SK-N-MC (cell line): ENCODE data around the gene KIAA0513.

Experiments
- DNase-seq: peaks from one replicate; pipeline ENCODE4 v3.0.0-alpha.2; 2011; ENCODE audit warnings: low read depth, low spot score
- H3K27ac ChIP-seq: fragments of 200-600 bp; sonication (generic); 2 replicates; pipeline ENCODE4 v1.5.1; 2016; ENCODE audit warnings: mixed run types
- H3K36me3 ChIP-seq: fragments of 200-600 bp; sonication (generic); 2 replicates; pipeline ENCODE4 v1.6.1; 2017; ENCODE audit warnings: antibody characterized with exemption, low read length, mixed read lengths; ENCODE audit not compliant: insufficient read depth
- H3K4me3 ChIP-seq: fragments of 200-600 bp; sonication (generic); 2 replicates; pipeline ENCODE4 v1.5.1; 2016
- H3K9ac ChIP-seq: fragments of 200-600 bp; sonication (generic); 2 replicates; pipeline ENCODE4 v1.8.0; 2017; ENCODE audit warnings: mixed run types, mixed read lengths; ENCODE audit not compliant: insufficient read length
- H3K9me3 ChIP-seq: fragments of 200-600 bp; sonication (generic); 2 replicates; pipeline ENCODE4 v1.6.1; 2017; ENCODE audit warnings: low read depth, mild to moderate bottlenecking, antibody characterized with exemption, low read length, moderate library complexity, mixed read lengths
- EZH2 ChIP-seq: fragments of 200-600 bp; sonication (generic); IDR thresholded peaks from one replicate; pipeline ENCODE4 v1.6.1; 2017; ENCODE audit warnings: antibody characterized with exemption
- FOXP2 ChIP-seq: optimal IDR thresholded peaks from 2 replicates; pipeline ENCODE3; 2011; ENCODE audit warnings: mild to moderate bottlenecking, moderate library complexity; ENCODE audit not compliant: insufficient read depth; ENCODE audit errors: extremely low read length, control extremely low read depth
- POLR2AphosphoS5 ChIP-seq: IDR thresholded peaks from 2 replicates; pipeline ENCODE4 v1.6.1; 2012; ENCODE audit warnings: mild to moderate bottlenecking, low read depth, low read length, borderline replicate concordance

The KIAA0513 gene

DNA sequence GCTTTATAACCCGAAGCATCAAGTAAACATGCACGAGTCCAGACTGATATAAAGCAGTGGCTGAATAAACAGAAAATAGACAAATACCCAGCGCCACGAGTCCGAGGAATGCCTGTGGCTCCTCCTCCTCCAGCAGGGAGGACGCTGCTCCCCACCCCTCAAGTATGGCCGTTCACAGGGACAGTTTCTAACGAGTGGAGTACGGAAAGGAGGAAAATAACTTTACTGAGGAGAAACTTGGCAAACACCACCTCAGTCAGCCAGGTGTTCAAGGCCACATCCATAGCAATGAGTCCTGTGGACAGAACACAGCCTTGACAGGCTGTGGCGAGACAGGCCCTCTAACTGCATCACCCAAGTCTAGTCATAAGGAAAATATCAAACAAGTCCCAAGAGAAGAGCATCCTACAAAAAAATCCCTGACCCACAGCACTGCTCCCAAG, 25.5 kb upstream of the KIAA0513 start:
- Histone ChIP-seq H3K27ac (no peak overlapping the region), H3K4me3 (no peak overlapping the region), H3K36me3 (no peaks in the 10 kb centered on the region), H3K9me3 (no peaks in the 10 kb centered on the region), H3K9ac (no peak overlapping the region)
- no peak for TF ChIP-seq FOXP2
- no peak for TF ChIP-seq POLR2AphosphoS5
- TF ChIP-seq EZH2, result no peak
- DNase-seq, result no peak

DNA sequence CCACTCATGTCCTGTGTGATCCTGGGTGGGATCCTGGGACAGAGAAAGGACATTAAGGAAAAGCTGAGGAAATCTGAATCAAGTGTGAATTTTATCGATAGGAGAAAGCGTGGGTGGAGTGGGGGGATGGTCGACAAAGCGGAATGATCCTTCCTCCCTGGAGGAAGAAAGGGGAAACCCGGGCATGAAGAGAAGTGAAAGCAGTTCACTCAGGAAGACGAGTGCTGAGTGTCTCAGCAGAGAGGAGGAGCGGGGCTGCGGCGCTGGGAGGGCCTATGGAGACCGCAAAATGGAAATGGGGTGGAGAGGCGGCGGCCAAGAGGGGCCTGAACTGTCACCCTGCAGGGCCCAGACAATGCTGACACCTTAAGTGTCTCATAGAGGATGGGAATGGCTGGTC, 25.0 kb upstream of the KIAA0513 start:
- DNase-seq, result no peak

DNA sequence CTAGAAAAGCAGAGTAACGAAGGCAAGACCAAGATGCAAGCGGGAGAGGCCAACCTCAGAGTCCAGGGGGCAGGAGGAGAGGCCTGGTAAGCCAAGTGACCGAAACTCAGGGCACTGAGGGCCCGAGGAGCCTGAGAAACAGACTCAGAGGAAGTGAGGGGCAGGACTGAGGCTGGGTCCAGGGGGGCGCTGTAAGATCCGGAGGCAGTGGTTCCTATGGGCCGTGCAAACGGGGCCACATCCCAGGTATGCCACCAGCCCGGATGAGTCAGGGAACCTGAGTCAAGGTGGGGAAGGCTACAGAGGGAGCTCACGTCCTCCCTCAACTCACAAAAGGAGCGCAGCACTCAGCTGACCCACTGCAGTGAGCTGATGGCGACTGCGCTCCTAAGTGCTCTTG, 24.5 kb upstream of the KIAA0513 start:
- Histone ChIP-seq H3K4me3 (no peak overlapping the region), H3K27ac (no peak overlapping the region), H3K9me3 (no peaks in the 10 kb centered on the region), H3K9ac (no peak overlapping the region), H3K36me3 (no peaks in the 10 kb centered on the region)
- TF ChIP-seq FOXP2, result no peak
- TF ChIP-seq POLR2AphosphoS5, result no peak
- no peak for TF ChIP-seq EZH2
- no peak for DNase-seq

More for the DNA sequence above, 25.0 kb upstream of the KIAA0513 start:
- no peak overlapping the region for H3K9ac ChIP-seq
- H3K36me3 ChIP-seq, result no peaks in the 10 kb centered on the region
- H3K4me3 ChIP-seq, result no peak overlapping the region
- H3K27ac ChIP-seq, result no peak overlapping the region
- TF ChIP-seq POLR2AphosphoS5 (no peak), EZH2 (no peak), FOXP2 (no peak)
- no peaks in the 10 kb centered on the region for H3K9me3 ChIP-seq

DNA sequence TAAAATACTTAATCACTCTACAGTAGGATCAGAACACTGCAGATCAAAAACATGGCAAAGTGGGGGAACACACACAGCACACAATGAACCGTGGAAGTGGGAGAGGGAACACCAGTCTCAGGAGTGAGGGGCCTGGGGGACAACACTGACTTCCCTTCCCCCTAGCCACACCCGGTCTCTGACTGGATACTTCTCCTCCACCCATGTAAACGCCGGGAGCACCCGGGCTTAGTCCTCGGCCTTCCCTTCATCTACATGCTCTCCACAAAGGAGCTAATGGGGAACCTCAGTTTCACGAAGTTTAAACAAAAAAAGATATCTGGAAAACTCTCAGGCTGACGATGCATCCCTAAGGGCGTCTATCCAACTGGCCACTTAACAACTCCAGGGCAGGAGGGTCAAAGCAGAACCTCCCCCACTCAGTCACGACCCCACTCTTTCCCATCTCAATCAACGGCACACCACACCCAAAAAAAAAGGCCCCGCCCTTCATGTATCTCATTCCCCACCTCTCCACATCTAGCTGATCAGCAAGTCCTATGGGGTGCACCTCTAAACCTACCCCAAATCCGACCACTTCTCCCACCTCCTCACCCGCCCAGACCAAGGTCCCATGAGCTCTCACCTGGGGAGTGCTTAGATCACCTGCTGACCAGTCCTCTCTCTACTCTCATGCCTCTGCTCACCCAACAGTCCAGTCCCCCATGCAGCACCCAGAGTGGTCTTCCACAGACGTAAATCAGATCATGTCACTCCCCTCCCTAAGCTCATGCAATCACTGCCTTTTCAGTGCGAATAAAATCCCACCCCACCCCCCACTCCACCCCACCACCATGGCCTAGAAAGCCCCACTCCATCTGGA, 23.6 kb upstream of the KIAA0513 start:
- no peak overlapping the region for H3K27ac ChIP-seq
- no peak overlapping the region for H3K4me3 ChIP-seq
- H3K9ac ChIP-seq, result no peak overlapping the region
- no peak for DNase-seq
- H3K36me3 ChIP-seq, result no peaks in the 10 kb centered on the region
- no peak for TF ChIP-seq EZH2
- TF ChIP-seq FOXP2, result no peak
- TF ChIP-seq POLR2AphosphoS5, result no peak
- no peaks in the 10 kb centered on the region for H3K9me3 ChIP-seq

DNA sequence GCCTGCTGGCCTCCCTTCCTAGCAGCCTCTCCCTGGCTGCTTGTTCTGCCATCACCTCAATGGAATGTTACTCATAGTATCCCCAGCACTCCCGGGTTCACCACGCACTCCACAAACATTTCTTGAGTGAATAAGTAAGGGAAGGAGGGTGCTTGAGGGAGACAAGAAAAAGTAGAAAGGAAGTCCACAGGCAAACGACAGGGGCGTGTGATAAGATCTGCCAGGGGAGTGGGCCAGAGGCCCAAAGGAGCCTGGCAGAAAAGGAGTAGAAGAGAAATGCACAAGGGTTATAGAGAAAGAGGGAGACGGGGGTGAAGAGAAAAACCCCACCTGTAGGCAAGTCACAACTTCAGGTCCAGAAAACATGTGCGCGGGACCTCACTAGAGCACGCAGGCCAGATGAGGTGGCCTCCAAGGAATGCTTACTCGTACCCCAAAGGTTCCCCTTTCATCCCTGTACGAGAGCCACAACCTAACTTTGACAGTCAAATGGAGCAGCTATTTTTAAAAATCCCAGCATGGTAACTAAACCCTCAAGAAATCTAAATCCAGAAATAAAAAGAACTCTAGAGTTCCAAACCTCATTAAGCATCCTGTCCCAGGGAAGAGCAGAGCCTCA, 22.9 kb upstream of the KIAA0513 start:
- Histone ChIP-seq H3K9ac (no peak overlapping the region), H3K36me3 (no peaks in the 10 kb centered on the region), H3K4me3 (no peak overlapping the region), H3K9me3 (no peaks in the 10 kb centered on the region), H3K27ac (no peak overlapping the region)
- no peak for TF ChIP-seq POLR2AphosphoS5
- no peak for TF ChIP-seq FOXP2
- TF ChIP-seq EZH2, result no peak
- no peak for DNase-seq

DNA sequence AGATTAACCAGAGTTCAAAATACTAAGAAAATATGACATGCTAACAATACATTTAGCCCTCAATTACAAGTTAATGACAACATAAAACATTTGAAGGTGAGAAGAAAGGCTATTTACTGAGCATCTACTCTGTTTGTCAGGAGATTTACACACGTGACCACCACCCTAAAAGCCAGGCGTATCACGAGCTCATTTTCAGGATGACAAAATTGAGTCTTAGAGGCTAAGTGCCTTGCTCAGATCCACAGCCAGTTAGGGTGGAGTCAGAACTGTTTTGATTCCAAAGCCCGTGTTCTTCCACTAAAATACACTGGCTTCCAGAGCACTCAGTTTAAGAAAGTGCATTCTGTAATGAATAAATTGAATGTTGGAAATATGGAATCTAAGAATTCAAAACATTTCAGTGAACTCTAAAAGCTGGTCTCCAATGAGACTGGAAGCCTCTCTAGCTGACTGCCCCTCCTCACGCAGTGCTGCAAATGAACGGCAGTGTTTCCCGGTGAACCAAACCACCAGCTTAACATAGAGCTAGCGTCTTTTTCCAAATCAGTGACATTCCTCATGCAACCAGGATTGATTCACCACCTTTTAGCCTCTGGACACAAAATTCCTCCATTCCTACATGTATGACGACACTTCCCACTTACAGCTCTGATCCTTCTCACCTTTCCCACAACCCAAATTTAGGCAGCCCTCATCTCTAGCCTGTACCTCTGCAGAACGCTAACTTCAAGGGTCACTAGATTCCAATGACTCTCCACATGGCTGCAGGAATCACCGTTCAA, 22.1 kb upstream of the KIAA0513 start:
- no peak overlapping the region for H3K9ac ChIP-seq
- H3K4me3 ChIP-seq, result no peak overlapping the region
- no peaks in the 10 kb centered on the region for H3K9me3 ChIP-seq
- no peak overlapping the region for H3K27ac ChIP-seq
- DNase-seq, result no peak
- TF ChIP-seq POLR2AphosphoS5, result no peak
- TF ChIP-seq FOXP2, result no peak
- TF ChIP-seq EZH2, result no peak
- no peaks in the 10 kb centered on the region for H3K36me3 ChIP-seq

DNA sequence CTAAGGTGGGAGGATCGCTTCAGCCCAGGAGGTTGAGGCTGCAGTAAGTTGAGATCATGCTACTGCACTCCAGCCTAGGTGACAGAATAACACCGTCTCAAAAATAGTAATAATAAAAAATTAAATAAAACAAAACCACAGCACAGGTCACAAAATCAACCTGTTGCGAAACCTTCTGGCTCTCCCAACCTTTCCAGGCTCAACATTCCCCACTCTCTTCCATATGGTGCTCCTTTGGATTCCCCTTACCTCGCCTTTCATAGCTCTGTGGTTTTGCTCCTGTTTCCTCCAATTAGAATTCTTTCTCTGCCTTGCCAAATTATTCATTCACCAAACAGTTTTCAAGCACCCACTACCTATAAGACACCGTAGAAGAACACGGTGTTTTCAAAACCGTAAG, 21.0 kb upstream of the KIAA0513 start:
- TF ChIP-seq EZH2 (no peak), POLR2AphosphoS5 (no peak), FOXP2 (no peak)

More for the DNA sequence above, 21.0 kb upstream of the KIAA0513 start:
- no peak overlapping the region for H3K9ac ChIP-seq
- H3K36me3 ChIP-seq, result no peaks in the 10 kb centered on the region
- no peak for DNase-seq
- no peak overlapping the region for H3K27ac ChIP-seq
- H3K9me3 ChIP-seq, result no peaks in the 10 kb centered on the region
- H3K4me3 ChIP-seq, result no peak overlapping the region
